Stimulated activated CD8-positive, alpha-beta memory T cell treated with anti-CD3 and anti-CD28 coated beads, Interleukin-7, amount 100 ng/mL, for 48 hours (primary cell): Measurements from ENCODE around the gene KPNA3.
A peak's percentile ranks its signal among the peaks of the same experiment; 100 is the strongest.
"Not testable (repeated sequence)": the region's sequence is repeated elsewhere in the genome, so short reads cannot be mapped to it uniquely, and the experiment has no call there.

Source experiments
- DNase-seq, 2 donors: peaks; one replicate each; pipeline ENCODE4 v3.0.0-alpha.2; 2020; ENCODE audit warnings: low read depth in 1 of 2; ENCODE audit errors: extremely low read depth in 1 of 2

KPNA3 gene

DNA sequence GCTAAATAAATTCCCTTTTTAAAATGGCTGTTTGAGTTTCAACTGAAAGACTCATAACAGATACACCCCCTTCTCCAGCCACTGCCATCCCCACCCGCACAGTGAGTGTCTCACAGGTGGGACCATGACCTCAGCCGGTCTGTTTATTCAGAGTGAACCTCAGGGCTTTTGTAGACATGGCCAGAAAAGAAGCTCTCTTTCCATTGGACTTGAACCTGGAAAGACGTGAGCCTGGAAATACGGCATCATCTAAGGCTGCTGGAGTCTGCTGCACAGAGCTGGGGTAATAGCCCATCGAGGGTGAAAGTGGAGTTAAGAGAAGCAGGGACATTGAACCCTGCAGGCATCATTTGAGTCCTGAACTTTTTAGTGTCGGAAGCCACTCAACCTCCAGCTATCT, 15.2 kb upstream of the KPNA3 start:
- DNase-seq: no peak

DNA sequence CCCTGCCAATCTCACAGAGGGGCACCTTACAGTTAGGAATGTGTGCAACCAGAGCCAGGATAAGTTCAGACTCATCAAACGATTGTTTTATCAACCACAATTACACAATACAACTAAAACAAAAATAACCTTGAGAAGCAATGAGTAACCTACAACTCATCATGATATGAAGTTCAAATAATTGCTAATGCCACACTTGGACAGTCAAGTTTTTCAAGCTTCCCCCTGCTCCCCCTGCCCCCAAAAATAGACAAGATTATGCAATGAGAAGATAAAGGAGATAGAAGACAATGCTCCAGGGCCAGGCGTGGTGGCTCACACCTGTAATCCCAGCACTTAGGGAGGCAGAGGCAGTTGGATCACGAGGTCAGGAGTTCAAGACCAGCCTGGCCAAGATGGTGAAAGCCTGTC, 13.6 kb upstream of the KPNA3 start:
- DNase-seq: no peak

DNA sequence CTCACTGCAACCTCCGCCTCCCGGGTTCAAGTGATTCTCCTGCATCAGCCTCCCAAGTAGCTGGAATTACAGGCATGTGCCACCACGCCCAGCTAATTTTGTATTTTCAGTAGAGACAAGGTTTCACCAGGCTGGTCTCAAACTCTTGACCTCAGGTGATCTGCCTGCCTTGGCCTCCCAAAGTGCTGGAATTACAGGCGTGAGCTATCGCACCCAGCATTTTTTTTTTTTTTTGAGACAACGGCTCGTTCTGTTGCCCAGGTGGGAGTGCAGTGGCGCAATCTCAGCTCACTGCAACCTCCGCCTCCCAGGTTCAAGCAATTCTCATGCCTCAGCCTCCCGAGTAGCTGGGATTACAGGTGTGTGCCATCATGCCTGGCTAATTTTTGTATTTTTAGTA, 10.6 kb upstream of the KPNA3 start:
- not testable (repeated sequence) for DNase-seq

DNA sequence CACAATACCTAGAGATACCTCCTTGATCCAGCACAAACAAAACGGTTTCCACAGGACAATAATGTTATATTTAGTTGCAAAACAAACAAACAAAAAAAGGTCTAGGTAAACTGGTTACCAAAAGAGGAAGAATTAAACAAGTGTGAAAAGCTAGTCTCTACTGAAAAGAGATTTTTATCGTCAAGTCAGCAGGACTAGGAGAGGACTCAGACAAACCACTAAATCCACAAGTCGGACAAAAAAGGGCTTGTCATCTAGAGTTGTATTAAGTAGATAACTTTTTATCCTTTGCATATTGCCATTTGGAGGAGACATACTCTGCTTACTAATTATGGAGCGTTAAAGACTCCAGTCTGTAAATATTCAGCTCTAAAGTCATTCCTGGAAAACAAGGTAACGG, 9.9 kb upstream of the KPNA3 start:
- no peak for DNase-seq

DNA sequence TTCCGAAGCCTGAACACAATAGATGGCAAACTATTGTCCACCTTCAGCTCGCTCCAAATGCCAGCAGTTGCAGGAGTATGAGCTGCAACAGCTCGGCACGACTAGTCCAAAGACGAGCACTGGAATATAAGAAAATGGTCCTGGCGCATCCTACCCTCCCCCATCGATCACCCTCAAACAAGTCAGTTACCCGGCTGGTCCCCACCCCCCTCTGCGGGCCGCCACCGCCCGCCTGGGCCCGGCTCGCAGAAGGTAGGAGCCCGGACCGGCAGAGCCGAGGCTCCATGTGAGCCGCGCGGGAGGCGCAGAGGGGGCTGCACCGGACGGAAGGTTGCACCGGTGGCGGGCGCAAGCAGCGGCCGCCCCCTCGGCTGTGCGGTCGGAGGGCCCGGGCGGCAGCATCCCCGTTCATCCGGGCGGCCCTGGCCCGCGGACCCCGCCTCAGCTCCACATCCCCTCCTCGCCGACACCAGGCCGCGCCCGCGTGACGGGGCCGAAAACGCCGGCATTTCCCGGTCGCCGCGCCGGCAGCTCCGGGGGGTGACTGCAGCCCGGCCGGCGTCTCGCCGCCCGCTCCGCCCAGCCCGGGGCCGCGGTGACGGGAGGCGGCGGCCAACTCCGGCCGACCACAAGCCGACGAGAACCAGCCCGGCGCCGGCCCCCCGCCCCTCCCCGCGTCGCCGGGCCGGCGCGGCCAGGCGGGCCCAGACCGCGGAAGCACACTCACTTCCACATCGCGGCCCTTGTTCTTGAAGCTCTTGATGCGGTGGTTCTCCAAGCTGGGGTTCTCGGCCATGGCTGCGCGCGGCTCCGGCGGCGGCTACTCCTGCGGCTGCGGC, 552 bp downstream of the KPNA3 start:
- DNase-seq: peak; percentile 18 to 21

- no peak for DNase-seq
These were observed 1.2 kb downstream of the KPNA3 start for GRCh38 chr13:49791315-49791710.

DNA sequence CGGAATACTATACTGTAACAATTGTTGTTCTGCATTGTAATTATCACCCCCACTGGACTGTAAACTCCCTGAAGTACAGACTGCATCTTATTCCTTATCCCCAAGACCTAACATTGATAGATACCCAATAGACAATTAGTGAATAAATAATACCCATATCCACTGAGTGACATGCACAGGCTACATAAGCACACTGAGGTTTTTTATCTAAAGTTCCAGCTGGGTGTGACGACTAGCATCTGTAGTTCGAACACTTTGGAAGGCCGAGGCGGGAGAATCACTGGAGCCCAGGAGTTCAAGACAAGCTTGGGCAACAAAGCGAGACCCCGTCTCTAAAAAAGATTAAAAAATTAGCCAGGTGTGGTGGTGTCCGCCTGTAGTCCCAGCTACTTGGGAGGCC, 2.5 kb downstream of the KPNA3 start:
- DNase-seq: no peak

- DNase-seq: no peak
These were observed 6.0 kb downstream of the KPNA3 start for GRCh38 chr13:49786401-49787008.

GRCh38 chr13:49784886-49785570, 7.5 kb downstream of the KPNA3 start:
- no peak for DNase-seq

GRCh38 chr13:49783865-49784264, 8.6 kb downstream of the KPNA3 start:
- DNase-seq: no peak

DNA sequence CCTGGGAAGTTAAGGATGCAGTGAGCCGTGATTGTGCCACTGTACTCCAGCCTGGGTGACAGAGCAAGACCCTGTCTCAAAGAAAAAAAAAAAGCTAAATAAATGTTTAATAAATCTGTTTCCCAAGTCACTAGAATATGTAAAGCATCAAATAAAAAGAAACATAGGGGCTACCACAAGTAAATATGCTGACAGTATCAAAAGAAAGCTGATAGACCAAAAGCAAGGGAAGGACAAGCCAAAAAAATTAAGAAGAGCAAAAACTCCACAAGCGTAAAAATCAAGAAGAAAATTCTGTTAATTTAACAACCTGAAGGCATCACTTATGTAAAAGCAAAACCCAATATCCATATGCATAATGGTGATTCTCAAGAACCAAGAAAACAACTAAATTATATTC, 9.7 kb downstream of the KPNA3 start:
- no peak for DNase-seq

DNA sequence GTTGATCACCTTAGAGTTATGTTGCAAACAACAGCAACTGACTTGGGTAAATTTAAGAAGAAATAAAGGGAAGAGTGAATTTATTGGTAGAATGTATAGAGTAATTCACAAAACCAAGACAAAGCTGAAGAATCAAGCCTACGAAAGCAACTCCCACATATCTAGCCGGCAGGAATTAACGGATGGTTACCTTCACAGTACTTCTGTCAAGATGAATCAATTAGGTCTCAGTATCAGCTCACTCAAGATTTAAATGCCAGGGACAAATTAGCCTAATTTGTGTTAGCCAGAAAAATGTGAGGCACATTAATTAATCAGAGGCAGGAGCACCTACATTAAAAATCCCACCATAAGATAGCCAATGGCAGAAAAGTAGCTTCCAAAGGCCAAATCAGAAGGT, 10.7 kb downstream of the KPNA3 start:
- DNase-seq: no peak

DNA sequence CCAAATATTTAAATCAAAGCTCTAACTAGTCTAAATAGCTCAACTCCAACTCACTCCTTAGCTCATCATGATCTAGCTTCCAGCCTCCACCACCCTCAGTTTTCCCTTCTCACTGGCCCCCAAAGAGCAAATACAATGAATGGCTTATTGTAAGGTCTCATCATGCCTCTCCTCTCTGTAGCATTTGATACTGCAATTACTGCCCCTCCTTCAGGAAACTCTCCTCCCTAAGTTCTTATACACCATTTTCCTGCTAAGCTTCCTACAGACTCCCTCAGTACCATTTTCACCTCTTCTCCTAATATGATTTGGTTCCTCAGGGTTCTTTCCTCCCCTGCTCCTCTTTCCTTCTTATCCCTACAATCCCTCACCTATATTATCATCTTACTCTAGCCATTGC, 12.8 kb downstream of the KPNA3 start:
- DNase-seq: no peak

GRCh38 chr13:49777746-49778614, 14.5 kb downstream of the KPNA3 start:
- no peak for DNase-seq

DNA sequence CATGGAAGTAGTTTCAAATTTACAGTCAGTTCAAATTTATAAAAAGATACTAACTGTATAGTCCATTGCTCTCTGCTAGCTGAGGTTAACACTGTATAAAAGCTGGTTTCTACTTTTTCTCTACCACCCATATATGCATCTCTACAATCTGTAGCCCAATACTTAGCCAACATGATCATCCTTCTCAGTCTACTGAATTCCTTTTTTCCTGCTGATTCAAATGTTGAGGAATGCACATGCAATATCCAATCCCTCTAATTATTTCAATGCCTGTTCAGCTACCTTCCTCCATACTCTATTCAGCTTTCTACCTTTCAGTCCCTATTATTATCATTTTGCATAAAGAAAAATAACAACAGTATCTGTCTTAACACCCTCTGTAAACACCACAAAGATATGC, 15.6 kb downstream of the KPNA3 start:
- no peak for DNase-seq

GRCh38 chr13:49774376-49775005, 18.0 kb downstream of the KPNA3 start:
- no peak for DNase-seq

DNA sequence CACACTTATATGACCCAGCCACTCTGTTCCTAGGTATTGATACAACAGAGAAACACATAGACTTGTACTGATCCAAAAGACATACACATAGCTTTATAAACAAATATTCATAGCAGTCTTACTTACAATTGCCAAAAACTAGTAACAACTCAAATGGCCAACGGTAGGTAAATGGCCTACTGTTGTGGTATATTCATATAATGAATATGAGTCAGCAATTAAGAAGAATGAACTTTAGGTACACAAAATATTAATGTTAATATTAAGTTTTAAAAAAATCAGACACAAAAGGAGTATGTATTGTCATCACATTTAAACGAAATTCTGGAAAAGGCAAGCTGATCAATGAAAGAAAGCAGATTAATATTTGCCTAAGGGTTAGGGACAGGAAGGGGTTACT, 19.7 kb downstream of the KPNA3 start:
- no peak for DNase-seq

- not testable (repeated sequence) for DNase-seq
These were observed 30.7 kb downstream of the KPNA3 start for GRCh38 chr13:49761811-49762210.

GRCh38 chr13:49760558-49760957, 31.9 kb downstream of the KPNA3 start:
- no peak for DNase-seq

DNA sequence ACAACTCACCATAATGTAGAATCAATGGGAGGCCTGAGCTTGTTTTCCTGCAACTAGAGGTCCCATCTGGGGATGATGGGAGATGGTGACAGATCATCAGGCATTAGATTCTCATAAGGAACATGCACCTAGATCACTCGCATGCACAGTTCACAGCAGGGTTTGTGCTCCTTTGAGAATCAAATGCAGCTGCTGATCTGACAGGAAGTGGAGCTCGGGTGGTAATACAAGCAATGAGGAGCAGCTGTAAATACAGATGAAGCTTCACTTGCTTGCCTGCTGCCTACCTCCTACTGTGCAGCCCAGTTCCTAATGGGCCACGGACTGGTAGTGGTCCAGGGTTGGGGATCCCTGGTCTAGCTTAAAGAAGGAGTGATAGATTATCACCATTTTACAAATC, 33.0 kb downstream of the KPNA3 start:
- no peak for DNase-seq

DNA sequence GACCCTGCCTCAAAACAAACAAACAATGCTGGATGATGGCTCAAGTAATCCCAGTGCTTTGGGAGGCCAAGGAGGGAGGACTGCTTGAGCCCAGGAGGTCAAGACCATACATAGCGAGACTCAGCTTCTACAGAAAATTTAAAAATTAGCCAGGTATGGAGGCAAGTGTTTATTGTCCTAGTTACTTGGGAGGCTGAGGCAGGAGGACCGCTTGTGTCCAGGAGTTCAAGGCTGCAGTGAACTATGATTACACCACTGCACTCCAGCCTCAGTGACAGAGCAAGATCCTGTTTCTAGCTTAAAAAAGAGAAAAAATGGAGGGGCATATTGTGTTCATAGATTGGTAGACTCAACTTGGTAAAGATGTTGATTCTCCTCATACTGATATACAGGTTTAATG, 36.2 kb downstream of the KPNA3 start:
- DNase-seq: no peak
